ENCODE data around the gene EMD. TPM values are rescaled to one million over a fixed set of nuclear protein-coding genes. Genes with fewer than 3 reads are reported as not detected.

The EMD gene
- total RNA-seq, 3 donors from 2014 or later, result 33.8 to 48.1 (median 45.6) TPM

GRCh38 chrX:154350429-154351182 lies 28.5 kb upstream of the EMD start:
- H3K27ac ChIP-seq, result no peak overlapping the region
- no peaks in the 10 kb centered on the region for H3K9me3 ChIP-seq
- no peak overlapping the region for H3K4me3 ChIP-seq
- H3K36me3 ChIP-seq, result no peaks in the 10 kb centered on the region
- TF ChIP-seq POLR2A (IDR thresholded peaks at IDR 0.05) (no peak), CTCF (IDR thresholded peaks at IDR 0.05) (no peak), POLR2AphosphoS5 (IDR thresholded peaks at IDR 0.05) (no peak)
- peaks cover 0 to 26% of the 10 kb centered on the region in 2 donors for H3K27me3 ChIP-seq
- DNase-seq (ENCODE audit: low spot score in 2 of 2), result no peak
- H3K4me1 ChIP-seq, result no peaks in the 10 kb centered on the region
- intact Hi-C loops (cut with DNase I; ENCODE audit: low total_unique reads), result no loop called here

GRCh38 chrX:154351183-154352011 lies 27.7 kb upstream of the EMD start:
- Histone ChIP-seq H3K4me1 (no peaks in the 10 kb centered on the region), H3K36me3 (no peaks in the 10 kb centered on the region), H3K4me3 (no peak overlapping the region), H3K9me3 (no peaks in the 10 kb centered on the region), H3K27me3 (peaks cover 0 to 29% of the 10 kb centered on the region in 2 donors), H3K27ac (peak overlapping the region in 1 of 2 donors; percentile 5)
- no peak for DNase-seq (ENCODE audit: low spot score in 2 of 2)
- no peak for TF ChIP-seq CTCF (IDR thresholded peaks at IDR 0.05)
- TF ChIP-seq POLR2AphosphoS5 (IDR thresholded peaks at IDR 0.05), result no peak
- TF ChIP-seq POLR2A (IDR thresholded peaks at IDR 0.05), result no peak
- intact Hi-C loops (cut with DNase I; ENCODE audit: low total_unique reads), result no loop called here

GRCh38 chrX:154352012-154352401 lies 27.1 kb upstream of the EMD start:
- DNase-seq (ENCODE audit: low spot score in 2 of 2), result no peak
- intact Hi-C loops (cut with DNase I; ENCODE audit: low total_unique reads), result no loop called here
- TF ChIP-seq POLR2A (IDR thresholded peaks at IDR 0.05), result no peak
- no peak for TF ChIP-seq POLR2AphosphoS5 (IDR thresholded peaks at IDR 0.05)
- TF ChIP-seq CTCF (IDR thresholded peaks at IDR 0.05), result no peak
- no peaks in the 10 kb centered on the region for H3K9me3 ChIP-seq
- H3K4me1 ChIP-seq, result no peaks in the 10 kb centered on the region
- peaks cover 0 to 35% of the 10 kb centered on the region in 2 donors for H3K27me3 ChIP-seq
- no peaks in the 10 kb centered on the region for H3K36me3 ChIP-seq
- peak overlapping the region in 1 of 2 donors; percentile 5 for H3K27ac ChIP-seq
- no peak overlapping the region for H3K4me3 ChIP-seq

GRCh38 chrX:154352466-154352865 lies 26.6 kb upstream of the EMD start:
- Histone ChIP-seq H3K27me3 (peaks cover 0 to 33% of the 10 kb centered on the region in 2 donors), H3K4me1 (no peaks in the 10 kb centered on the region), H3K27ac (no peak overlapping the region), H3K9me3 (no peaks in the 10 kb centered on the region), H3K36me3 (no peaks in the 10 kb centered on the region), H3K4me3 (no peak overlapping the region)
- TF ChIP-seq POLR2AphosphoS5 (IDR thresholded peaks at IDR 0.05), result no peak
- TF ChIP-seq POLR2A (IDR thresholded peaks at IDR 0.05), result no peak
- no peak for TF ChIP-seq CTCF (IDR thresholded peaks at IDR 0.05)
- DNase-seq (ENCODE audit: low spot score in 2 of 2), result no peak
- intact Hi-C loops (cut with DNase I; ENCODE audit: low total_unique reads), result no loop called here
